Colonic mucosa (tissue), 4 donors: ENCODE results near the gene RABGGTA. TPM values are rescaled to one million over a fixed set of nuclear protein-coding genes. Genes with fewer than 3 reads are reported as not detected.

Experiments
- DNase-seq: peaks from one replicate; pipeline ENCODE4 v3.0.0-alpha.2; 2020
- H3K27ac ChIP-seq: fragments of 200-600 bp; one replicate; pipeline ENCODE4 v1.8.0; 2021
- H3K27me3 ChIP-seq: fragments of 200-600 bp; one replicate; pipeline ENCODE4 v1.8.0; 2021
- H3K36me3 ChIP-seq: fragments of 200-600 bp; one replicate; pipeline ENCODE4 v1.8.0; 2021
- H3K4me1 ChIP-seq: fragments of 200-600 bp; one replicate; pipeline ENCODE4 v1.8.0; 2021; ENCODE audit warnings: mild to moderate bottlenecking
- H3K4me3 ChIP-seq: fragments of 200-600 bp; one replicate; pipeline ENCODE4 v1.8.0; 2021
- H3K9ac ChIP-seq, 2 donors: one replicate each; pipeline ENCODE4 v1.7.0; 2013; ENCODE audit warnings: control low read depth in 2 of 2, low read depth in 2 of 2, low read length in 2 of 2
- H3K9me3 ChIP-seq: fragments of 200-600 bp; one replicate; pipeline ENCODE4 v1.8.0; 2021
- intact Hi-C: fragments of 100-400 bp; cut with DNase I; formaldehyde crosslinking; loops from one replicate; pipeline ENCODE4 v1.14.1; 2022
- total RNA-seq, 2 donors: library from RNA; stranded (reverse); fragmentation: NEBNext Ultra II Directional in 1 of 2; extraction: Animal tissue kit (Norgen Biotek cat#: 25700) in 1 of 2; gene quantifications; one replicate each; pipeline ENCODE4 v1.2.1, GENCODE V29; 2021
- TF ChIP-seq, protein P1 (sequence below): fragments of 200-600 bp; IDR thresholded peaks from one replicate; pipeline ENCODE4 v1.8.0; 2022; ENCODE audit warnings: antibody characterized with exemption, mild to moderate bottlenecking
- donor health status: healthy.
- donor health status: DM: no; HTN: no; CAD: no.
- donor health status: DM: no; HTN: no; CAD: no.

Gene RABGGTA
- total RNA-seq, 2 donors from 2014 or later: 37.3 to 38.3 TPM

DNA sequence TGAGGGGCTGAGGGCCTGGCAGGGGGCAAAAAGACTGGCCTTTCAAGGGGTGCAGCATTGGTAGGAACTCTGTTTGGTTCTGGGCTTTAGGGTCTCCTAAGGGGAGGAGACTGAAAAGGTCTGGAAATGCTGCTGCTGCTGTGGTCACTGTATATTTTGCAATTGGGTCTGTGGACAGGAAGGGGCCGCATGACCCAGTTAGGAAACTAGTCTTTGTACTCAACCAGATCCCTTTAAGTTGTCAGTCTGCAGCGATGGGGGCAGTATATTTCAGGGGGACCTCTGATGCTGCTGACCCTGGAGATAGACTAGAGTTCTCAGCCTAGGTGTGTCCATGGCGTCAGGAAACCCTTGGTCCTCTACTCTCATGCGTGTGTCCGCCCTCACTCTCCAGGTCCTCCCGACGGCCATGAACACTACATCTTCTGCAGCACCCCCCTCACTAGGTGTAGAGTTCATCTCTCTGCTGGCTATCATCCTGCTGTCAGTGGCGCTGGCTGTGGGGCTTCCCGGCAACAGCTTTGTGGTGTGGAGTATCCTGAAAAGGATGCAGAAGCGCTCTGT is 43.9 kb upstream of the RABGGTA start:
- Histone ChIP-seq H3K9ac (peak overlapping the region in 1 of 2 donors; percentile 23), H3K4me3 (peak overlapping the region; percentile 2), H3K27me3 (no peaks in the 10 kb centered on the region), H3K4me1 (peaks cover 6% of the 10 kb centered on the region), H3K9me3 (no peaks in the 10 kb centered on the region), H3K36me3 (no peaks in the 10 kb centered on the region), H3K27ac (no peak overlapping the region)
- intact Hi-C loops: no loop called here
- TF ChIP-seq, protein P1, sequence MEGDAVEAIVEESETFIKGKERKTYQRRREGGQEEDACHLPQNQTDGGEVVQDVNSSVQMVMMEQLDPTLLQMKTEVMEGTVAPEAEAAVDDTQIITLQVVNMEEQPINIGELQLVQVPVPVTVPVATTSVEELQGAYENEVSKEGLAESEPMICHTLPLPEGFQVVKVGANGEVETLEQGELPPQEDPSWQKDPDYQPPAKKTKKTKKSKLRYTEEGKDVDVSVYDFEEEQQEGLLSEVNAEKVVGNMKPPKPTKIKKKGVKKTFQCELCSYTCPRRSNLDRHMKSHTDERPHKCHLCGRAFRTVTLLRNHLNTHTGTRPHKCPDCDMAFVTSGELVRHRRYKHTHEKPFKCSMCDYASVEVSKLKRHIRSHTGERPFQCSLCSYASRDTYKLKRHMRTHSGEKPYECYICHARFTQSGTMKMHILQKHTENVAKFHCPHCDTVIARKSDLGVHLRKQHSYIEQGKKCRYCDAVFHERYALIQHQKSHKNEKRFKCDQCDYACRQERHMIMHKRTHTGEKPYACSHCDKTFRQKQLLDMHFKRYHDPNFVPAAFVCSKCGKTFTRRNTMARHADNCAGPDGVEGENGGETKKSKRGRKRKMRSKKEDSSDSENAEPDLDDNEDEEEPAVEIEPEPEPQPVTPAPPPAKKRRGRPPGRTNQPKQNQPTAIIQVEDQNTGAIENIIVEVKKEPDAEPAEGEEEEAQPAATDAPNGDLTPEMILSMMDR: no peak
- DNase-seq: no peak

GRCh38 chr14:24314377-24315193 is 43.2 kb upstream of the RABGGTA start:
- intact Hi-C loops: no loop called here
- TF ChIP-seq, protein P1: no peak
- Histone ChIP-seq H3K27ac (no peak overlapping the region), H3K9ac (no peak overlapping the region), H3K9me3 (no peaks in the 10 kb centered on the region), H3K4me3 (no peak overlapping the region), H3K36me3 (no peaks in the 10 kb centered on the region), H3K27me3 (no peaks in the 10 kb centered on the region), H3K4me1 (peaks cover 13% of the 10 kb centered on the region)
- no peak for DNase-seq

GRCh38 chr14:24313913-24314312 is 42.5 kb upstream of the RABGGTA start:
- Histone ChIP-seq H3K4me1 (peaks cover 13% of the 10 kb centered on the region), H3K9ac (peak overlapping the region in 1 of 2 donors; percentile 27), H3K27me3 (no peaks in the 10 kb centered on the region), H3K9me3 (no peaks in the 10 kb centered on the region), H3K4me3 (no peak overlapping the region), H3K36me3 (no peaks in the 10 kb centered on the region), H3K27ac (peak overlapping the region; percentile 62)
- TF ChIP-seq, protein P1: no peak
- DNase-seq: no peak
- intact Hi-C loops: no loop called here

GRCh38 chr14:24312736-24313507 is 41.5 kb upstream of the RABGGTA start:
- H3K27me3 ChIP-seq: no peaks in the 10 kb centered on the region
- no peak overlapping the region for H3K4me3 ChIP-seq
- peak overlapping the region; percentile 62 for H3K27ac ChIP-seq
- no peaks in the 10 kb centered on the region for H3K9me3 ChIP-seq
- H3K4me1 ChIP-seq: peaks cover 13% of the 10 kb centered on the region
- intact Hi-C loops: no loop called here
- H3K9ac ChIP-seq: peak overlapping the region in 1 of 2 donors; percentile 64
- TF ChIP-seq, protein P1: no peak
- no peak for DNase-seq
- no peaks in the 10 kb centered on the region for H3K36me3 ChIP-seq

DNA sequence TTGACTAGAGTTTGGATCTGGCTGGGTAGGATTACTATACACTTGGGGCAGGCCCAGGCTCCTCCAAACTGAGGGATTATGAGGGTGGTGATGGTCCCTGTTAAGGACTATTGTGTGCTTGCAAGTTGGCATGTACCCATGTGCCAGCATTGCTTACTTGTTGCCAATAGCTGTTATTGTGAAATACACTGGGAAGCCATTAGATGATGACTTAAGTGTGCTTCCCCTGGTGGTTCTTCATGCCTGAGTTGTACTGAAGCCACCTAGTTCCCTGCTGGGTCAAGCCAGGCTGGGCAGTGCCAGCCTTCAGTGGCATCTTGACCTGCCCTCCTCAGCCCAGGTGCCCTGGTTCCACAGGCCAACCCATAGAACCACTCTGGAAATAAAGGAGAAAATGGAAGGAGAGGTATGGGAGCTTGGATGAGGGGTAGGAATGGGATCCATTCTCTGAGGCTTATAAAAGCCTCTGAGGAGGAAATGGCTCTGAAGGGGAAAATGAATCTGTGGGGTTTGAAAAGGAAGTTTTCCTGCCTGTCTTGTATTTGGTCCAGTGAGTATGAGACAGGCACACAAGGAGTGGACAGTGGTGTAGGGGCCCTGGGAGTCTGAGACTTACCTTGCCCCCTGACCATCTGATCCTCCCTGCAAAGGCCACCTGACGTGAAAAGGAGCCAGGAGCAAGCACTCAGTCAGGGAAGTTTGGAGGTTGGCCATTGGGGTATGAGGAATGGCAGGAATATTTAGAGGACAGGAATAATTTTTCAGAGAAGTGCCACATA is 40.6 kb upstream of the RABGGTA start:
- no peaks in the 10 kb centered on the region for H3K27me3 ChIP-seq
- TF ChIP-seq, protein P1: no peak
- intact Hi-C loops: no loop called here
- H3K36me3 ChIP-seq: no peaks in the 10 kb centered on the region
- no peaks in the 10 kb centered on the region for H3K9me3 ChIP-seq
- peak overlapping the region; percentile 62 for H3K27ac ChIP-seq
- H3K4me3 ChIP-seq: peak overlapping the region; percentile 50
- H3K9ac ChIP-seq: peak overlapping the region in 1 of 2 donors; percentile 48
- H3K4me1 ChIP-seq: peaks cover 13% of the 10 kb centered on the region
- DNase-seq: no peak
